GM12878 (cell line): ENCODE results near the gene OR9Q1. TPM values are rescaled to one million over a fixed set of nuclear protein-coding genes. Genes with fewer than 3 reads are reported as not detected.

Experiments used
- ATAC-seq: fragments of 200-7000 bp; cut with Tn5 transposase; 3 replicates; pipeline ENCODE4 v1.9.1; 2020; ENCODE audit warnings: mild to moderate bottlenecking, moderate library complexity
- BruUV-seq: library from RNA; stranded (reverse); fragments of 400-500 nt; replicated peaks from 2 replicates; lab custom pipeline; 2021; lab: Mats Ljungman, UMichigan
- CTCF ChIA-PET: fragments of 300-600 bp; sonication (Branson Sonifier 250); formaldehyde crosslinking; extraction: SDS; loops from one replicate; lab custom pipeline; 2021; ENCODE audit warnings: inconsistent platforms; lab: Yijun Ruan, JAX
- POLR2A ChIA-PET: fragments of 350-600 bp; formaldehyde crosslinking; extraction: SDS; loops from one replicate; lab custom pipeline; 2021; ENCODE audit warnings: inconsistent platforms; lab: Charles Lee
- RAD21 ChIA-PET: fragments of 300-600 bp; sonication (Branson Sonifier 250); formaldehyde crosslinking; loops from one replicate; lab custom pipeline; 2023; ENCODE audit warnings: antibody characterized with exemption; ENCODE audit not compliant: unreplicated experiment; lab: Charles Lee
- SMC1A ChIA-PET: fragments of 300-600 bp; sonication (Branson Sonifier 250); formaldehyde crosslinking; loops from one replicate; lab custom pipeline; 2023; ENCODE audit not compliant: unreplicated experiment, uncharacterized antibody; lab: Charles Lee
- DNase-seq: peaks from one replicate; pipeline ENCODE4 v3.0.0-alpha.2; 2011; ENCODE audit warnings: low read depth, low spot score
- FAIRE-seq: peaks from 3 replicates; lab custom pipeline; 2011; peaks lifted over from hg19 to GRCh38; lab: Jason Lieb, UNC
- H2AFZ ChIP-seq: 2 replicates; pipeline ENCODE4 v1.6.0; 2011; ENCODE audit warnings: low read depth, low read length, control low read depth; ENCODE audit not compliant: control insufficient read depth
- H3K27ac ChIP-seq: 2 replicates; pipeline ENCODE4 v1.5.1; 2011; ENCODE audit warnings: control low read depth; ENCODE audit not compliant: control insufficient read depth, insufficient read depth
- H3K27me3 ChIP-seq, 2 experiments: replicated peaks in 1 of 2; 2 replicates each; pipeline versions ENCODE4 v1.6.0 to v1.6.1; 2011; ENCODE audit warnings: low read length in 1 of 2; ENCODE audit not compliant: control insufficient read depth in 2 of 2, insufficient read depth in 2 of 2
- H3K36me3 ChIP-seq, 2 experiments: 2 replicates each; pipeline ENCODE4 v1.5.1; 2011; ENCODE audit warnings: low read length in 1 of 2; ENCODE audit not compliant: control insufficient read depth in 2 of 2, insufficient read depth in 2 of 2
- H3K4me1 ChIP-seq: 2 replicates; pipeline ENCODE4 v1.6.1; 2011; ENCODE audit warnings: mild to moderate bottlenecking, low read length, moderate library complexity, mixed read lengths; ENCODE audit not compliant: control insufficient read depth, insufficient read depth
- H3K4me2 ChIP-seq: 2 replicates; pipeline ENCODE4 v1.6.0; 2011; ENCODE audit warnings: control low read depth; ENCODE audit not compliant: control insufficient read depth, insufficient read depth
- H3K4me3 ChIP-seq: fragments of 200-600 bp; sonication (generic); 2 replicates; pipeline ENCODE4 v1.5.1; 2016
- H3K79me2 ChIP-seq: 2 replicates; pipeline ENCODE4 v1.6.0; 2011; ENCODE audit warnings: low read length; ENCODE audit not compliant: control insufficient read depth, insufficient read depth
- H3K9ac ChIP-seq: 2 replicates; pipeline ENCODE4 v1.8.0; 2011; ENCODE audit warnings: low read length, control low read depth, mixed read lengths; ENCODE audit not compliant: control insufficient read depth, insufficient read depth
- H3K9me3 ChIP-seq: replicated peaks from 3 replicates; pipeline ENCODE4 v1.5.1; 2011; ENCODE audit warnings: mild to moderate bottlenecking, low read length; ENCODE audit not compliant: control insufficient read depth, insufficient read depth
- H4K20me1 ChIP-seq: 2 replicates; pipeline ENCODE4 v1.6.0; 2011; ENCODE audit not compliant: control insufficient read depth, insufficient read depth
- ATF2 ChIP-seq: IDR thresholded peaks from 2 replicates; pipeline ENCODE4 v1.6.1; 2012; ENCODE audit warnings: low read length, inconsistent platforms
- IRF4 ChIP-seq: IDR thresholded peaks from 2 replicates; pipeline ENCODE4 v1.6.1; 2011; ENCODE audit warnings: low read depth, low read length
- NKRF ChIP-seq: fragments of 450-650 bp; conservative IDR thresholded peaks from 2 replicates; pipeline ENCODE4 v1.6.1; 2017; ENCODE audit warnings: mild to moderate bottlenecking, moderate library complexity
- NRF1 ChIP-seq: conservative IDR thresholded peaks from 2 replicates; pipeline ENCODE4 v1.6.1; 2011; ENCODE audit warnings: mild to moderate bottlenecking, low read depth, low read length, improper control_type of control experiment
- PML ChIP-seq: IDR thresholded peaks from 2 replicates; pipeline ENCODE4 v1.6.1; 2012; ENCODE audit warnings: low read length, inconsistent platforms
- RAD21 ChIP-seq: IDR thresholded peaks from 2 replicates; pipeline ENCODE4 v1.6.1; 2011; ENCODE audit warnings: mild to moderate bottlenecking, low read depth, low read length, moderate library complexity; ENCODE audit not compliant: insufficient read depth
- RBBP5 ChIP-seq: fragments of 200-600 bp; sonication (generic); conservative IDR thresholded peaks from 2 replicates; pipeline ENCODE4 v1.6.1; 2016
- SIX5 ChIP-seq: IDR thresholded peaks from 2 replicates; pipeline ENCODE4 v1.6.1; 2011; ENCODE audit warnings: mild to moderate bottlenecking, low read depth, low read length, moderate library complexity; ENCODE audit not compliant: severe bottlenecking
- SP1 ChIP-seq: IDR thresholded peaks from one replicate; pipeline ENCODE4 v1.6.1; 2011; ENCODE audit warnings: low read depth, low read length
- SRF ChIP-seq, 2 experiments: IDR thresholded peaks; 2 replicates each; pipeline ENCODE4 v1.6.1; 2011; ENCODE audit warnings: low read depth in 2 of 2, low read length in 2 of 2, mild to moderate bottlenecking in 1 of 2, moderate library complexity in 1 of 2
- SUZ12 ChIP-seq: fragments of 200-600 bp; sonication (generic); IDR thresholded peaks from one replicate; pipeline ENCODE4 v1.6.1; 2018; ENCODE audit warnings: antibody characterized with exemption, mild to moderate bottlenecking; ENCODE audit not compliant: unreplicated experiment
- ZNF24 ChIP-seq: fragments of 450-650 bp; IDR thresholded peaks from 2 replicates; pipeline ENCODE4 v1.6.1; 2017; ENCODE audit warnings: antibody characterized with exemption, mild to moderate bottlenecking
- in situ Hi-C: fragments of 300-500 bp; cut with MboI; formaldehyde crosslinking; loops from 9 replicates; pipeline ENCODE4 v1.14.3; 2018; ENCODE audit warnings: mixed read lengths
- intact Hi-C: fragments of 100-400 bp; cut with micrococcal nuclease; formaldehyde crosslinking; loops from one replicate; pipeline ENCODE4 v1.14.2; 2022; ENCODE audit not compliant: unreplicated experiment
- polyA plus RNA-seq, 11 experiments: library from polyadenylated mRNA; depleted of rRNA in 4 of 11; unstranded in 6 of 11; stranded (reverse) in 5 of 11; fragments of >200 nt; fragmentation: Nextera tagmentation in 4 of 11; fragmentation: Illumina TruSeq in 1 of 11; extraction: Ambion mirVana in 4 of 11; extraction: Trizol in 1 of 11; gene quantifications; 1 replicate in 1 of 11; 2 replicates in 10 of 11; pipeline versions ENCODE4 v1.2.1 to v1.2.3, GENCODE V29; 2011 to 2016; ENCODE audit warnings: inconsistent platforms in 2 of 11, missing spikeins in 2 of 11, low read depth in 1 of 11
- total RNA-seq, 4 experiments: library from RNA; depleted of rRNA in 3 of 4; stranded (reverse); fragments of >200 nt in 3 of 4; fragmentation: Illumina TruSeq in 1 of 4; extraction: Trizol in 1 of 4; gene quantifications; 2 replicates each; pipeline versions ENCODE4 v1.2.1 to v1.2.3, GENCODE V29; 2013 to 2021
- TF ChIP-seq, protein P1 (sequence below): fragments of 150-350 bp; IDR thresholded peaks from 2 replicates; pipeline ENCODE4 v1.6.1; 2014; ENCODE audit warnings: mild to moderate bottlenecking, low read depth, low read length
- TF ChIP-seq, protein P2 (sequence below): IDR thresholded peaks from 2 replicates; pipeline ENCODE4 v1.6.1; 2011; ENCODE audit warnings: mild to moderate bottlenecking, low read depth, low read length, moderate library complexity; ENCODE audit not compliant: insufficient replicate concordance
- TF ChIP-seq, protein P3 (sequence below): IDR thresholded peaks from 2 replicates; pipeline ENCODE4 v1.6.1; 2012; ENCODE audit warnings: mild to moderate bottlenecking, low read depth, low read length

The OR9Q1 gene
- total and polyA plus RNA-seq, 10 of the 15 experiments (the other 5 are each of a cell fraction or from before 2014, with no cell fraction given), result not detected

- no peak for TF ChIP-seq NKRF
These were observed 20.6 kb upstream of the OR9Q1 start (continued) for GRCh38 chr11:58003036-58003435.

DNA sequence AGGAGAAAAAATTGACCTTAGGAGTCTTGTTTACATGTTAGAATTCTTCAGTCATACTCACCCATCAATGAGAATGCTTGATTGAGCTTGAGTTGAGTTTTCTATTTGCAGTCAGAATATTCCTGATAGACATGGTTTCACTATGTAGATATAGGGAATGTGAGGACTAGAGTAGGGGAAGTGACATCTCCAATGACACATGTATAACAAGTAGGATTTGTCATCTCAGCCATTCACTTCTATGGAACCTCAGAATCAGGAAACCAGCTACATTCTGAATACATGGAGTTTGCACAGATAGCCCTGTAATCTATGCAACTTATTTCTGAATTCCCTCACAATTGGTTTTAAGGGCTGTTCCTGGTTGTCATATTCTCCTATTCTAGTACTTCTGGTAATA, 20.1 kb upstream of the OR9Q1 start:
- CTCF ChIA-PET, result no interaction called here
- intact Hi-C loops (no loop called here), in situ Hi-C loops (no loop called here)
- RAD21 ChIA-PET, result no interaction called here
- H3K9ac ChIP-seq, result no peak overlapping the region
- H3K4me1 ChIP-seq, result no peaks in the 10 kb centered on the region
- no peak for FAIRE-seq
- no peak overlapping the region for H3K27ac ChIP-seq
- H2AFZ ChIP-seq, result no peak overlapping the region
- no peak overlapping the region for H3K4me2 ChIP-seq
- H3K9me3 ChIP-seq, result no peaks in the 10 kb centered on the region
- no TSS peak for BruUV-seq
- no peak for DNase-seq
- no peaks in the 10 kb centered on the region for H3K79me2 ChIP-seq
- no peak for ATAC-seq
- H3K4me3 ChIP-seq, result no peak overlapping the region
- POLR2A ChIA-PET, result no interaction called here
- no peaks in the 10 kb centered on the region for H4K20me1 ChIP-seq
- H3K36me3 ChIP-seq, result no peaks in the 10 kb centered on the region
- H3K27me3 ChIP-seq, result no peaks in the 10 kb centered on the region
- SMC1A ChIA-PET, result no interaction called here
- TF ChIP-seq SP1 (no peak), SUZ12 (no peak), RAD21 (no peak), PML (no peak), SIX5 (no peak), ATF2 (no peak), NRF1 (no peak), SRF (IDR thresholded peaks at IDR 0.05; ENCODE audit: low read depth in 2 of 2, low read length in 2 of 2) (no peak), IRF4 (no peak), ZNF24 (no peak), RBBP5 (no peak)
- TF ChIP-seq, protein P1, sequence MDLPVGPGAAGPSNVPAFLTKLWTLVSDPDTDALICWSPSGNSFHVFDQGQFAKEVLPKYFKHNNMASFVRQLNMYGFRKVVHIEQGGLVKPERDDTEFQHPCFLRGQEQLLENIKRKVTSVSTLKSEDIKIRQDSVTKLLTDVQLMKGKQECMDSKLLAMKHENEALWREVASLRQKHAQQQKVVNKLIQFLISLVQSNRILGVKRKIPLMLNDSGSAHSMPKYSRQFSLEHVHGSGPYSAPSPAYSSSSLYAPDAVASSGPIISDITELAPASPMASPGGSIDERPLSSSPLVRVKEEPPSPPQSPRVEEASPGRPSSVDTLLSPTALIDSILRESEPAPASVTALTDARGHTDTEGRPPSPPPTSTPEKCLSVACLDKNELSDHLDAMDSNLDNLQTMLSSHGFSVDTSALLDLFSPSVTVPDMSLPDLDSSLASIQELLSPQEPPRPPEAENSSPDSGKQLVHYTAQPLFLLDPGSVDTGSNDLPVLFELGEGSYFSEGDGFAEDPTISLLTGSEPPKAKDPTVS, result no peak
- TF ChIP-seq, protein P2, sequence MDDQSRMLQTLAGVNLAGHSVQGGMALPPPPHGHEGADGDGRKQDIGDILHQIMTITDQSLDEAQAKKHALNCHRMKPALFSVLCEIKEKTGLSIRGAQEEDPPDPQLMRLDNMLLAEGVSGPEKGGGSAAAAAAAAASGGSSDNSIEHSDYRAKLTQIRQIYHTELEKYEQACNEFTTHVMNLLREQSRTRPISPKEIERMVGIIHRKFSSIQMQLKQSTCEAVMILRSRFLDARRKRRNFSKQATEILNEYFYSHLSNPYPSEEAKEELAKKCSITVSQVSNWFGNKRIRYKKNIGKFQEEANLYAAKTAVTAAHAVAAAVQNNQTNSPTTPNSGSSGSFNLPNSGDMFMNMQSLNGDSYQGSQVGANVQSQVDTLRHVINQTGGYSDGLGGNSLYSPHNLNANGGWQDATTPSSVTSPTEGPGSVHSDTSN, result no peak
- TF ChIP-seq, protein P3, sequence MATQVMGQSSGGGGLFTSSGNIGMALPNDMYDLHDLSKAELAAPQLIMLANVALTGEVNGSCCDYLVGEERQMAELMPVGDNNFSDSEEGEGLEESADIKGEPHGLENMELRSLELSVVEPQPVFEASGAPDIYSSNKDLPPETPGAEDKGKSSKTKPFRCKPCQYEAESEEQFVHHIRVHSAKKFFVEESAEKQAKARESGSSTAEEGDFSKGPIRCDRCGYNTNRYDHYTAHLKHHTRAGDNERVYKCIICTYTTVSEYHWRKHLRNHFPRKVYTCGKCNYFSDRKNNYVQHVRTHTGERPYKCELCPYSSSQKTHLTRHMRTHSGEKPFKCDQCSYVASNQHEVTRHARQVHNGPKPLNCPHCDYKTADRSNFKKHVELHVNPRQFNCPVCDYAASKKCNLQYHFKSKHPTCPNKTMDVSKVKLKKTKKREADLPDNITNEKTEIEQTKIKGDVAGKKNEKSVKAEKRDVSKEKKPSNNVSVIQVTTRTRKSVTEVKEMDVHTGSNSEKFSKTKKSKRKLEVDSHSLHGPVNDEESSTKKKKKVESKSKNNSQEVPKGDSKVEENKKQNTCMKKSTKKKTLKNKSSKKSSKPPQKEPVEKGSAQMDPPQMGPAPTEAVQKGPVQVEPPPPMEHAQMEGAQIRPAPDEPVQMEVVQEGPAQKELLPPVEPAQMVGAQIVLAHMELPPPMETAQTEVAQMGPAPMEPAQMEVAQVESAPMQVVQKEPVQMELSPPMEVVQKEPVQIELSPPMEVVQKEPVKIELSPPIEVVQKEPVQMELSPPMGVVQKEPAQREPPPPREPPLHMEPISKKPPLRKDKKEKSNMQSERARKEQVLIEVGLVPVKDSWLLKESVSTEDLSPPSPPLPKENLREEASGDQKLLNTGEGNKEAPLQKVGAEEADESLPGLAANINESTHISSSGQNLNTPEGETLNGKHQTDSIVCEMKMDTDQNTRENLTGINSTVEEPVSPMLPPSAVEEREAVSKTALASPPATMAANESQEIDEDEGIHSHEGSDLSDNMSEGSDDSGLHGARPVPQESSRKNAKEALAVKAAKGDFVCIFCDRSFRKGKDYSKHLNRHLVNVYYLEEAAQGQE, result no peak
